OCI-LY7 (cell line): ENCODE data around the gene NOP56.

Experiments
- EZH2phosphoT487 ChIP-seq: fragments of 200-600 bp; sonication (generic); IDR thresholded peaks from 2 replicates; pipeline ENCODE4 v1.6.1; 2018; ENCODE audit warnings: low read depth, borderline replicate concordance, mild to moderate bottlenecking, mixed run types, antibody characterized with exemption, low read length, moderate library complexity, mixed read lengths
- TF ChIP-seq, protein P1 (sequence below): fragments of 200-600 bp; sonication (generic); conservative IDR thresholded peaks from 2 replicates; pipeline ENCODE4 v1.5.1; 2014; ENCODE audit warnings: mild to moderate bottlenecking, antibody characterized with exemption, low read length, moderate library complexity, mixed read lengths

DNA sequence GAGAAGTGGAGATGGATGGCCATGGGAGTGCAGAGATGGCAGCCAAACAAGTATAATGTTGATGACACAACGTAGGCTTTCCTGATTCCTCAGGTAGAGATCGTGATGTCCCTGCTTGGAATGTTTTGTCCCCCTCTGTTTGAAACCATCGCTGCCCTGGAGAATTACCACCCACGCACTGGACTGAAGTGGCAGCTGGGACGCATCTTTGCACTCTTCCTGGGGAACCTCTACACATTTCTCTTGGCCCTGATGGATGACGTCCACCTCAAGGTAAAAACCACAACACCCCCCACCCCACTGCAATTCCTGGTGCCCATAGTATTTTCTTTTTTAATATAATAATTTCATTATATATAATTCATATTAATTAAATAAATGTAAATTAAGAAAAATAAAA is 42.1 kb upstream of the NOP56 start:
- TF ChIP-seq, protein P1, sequence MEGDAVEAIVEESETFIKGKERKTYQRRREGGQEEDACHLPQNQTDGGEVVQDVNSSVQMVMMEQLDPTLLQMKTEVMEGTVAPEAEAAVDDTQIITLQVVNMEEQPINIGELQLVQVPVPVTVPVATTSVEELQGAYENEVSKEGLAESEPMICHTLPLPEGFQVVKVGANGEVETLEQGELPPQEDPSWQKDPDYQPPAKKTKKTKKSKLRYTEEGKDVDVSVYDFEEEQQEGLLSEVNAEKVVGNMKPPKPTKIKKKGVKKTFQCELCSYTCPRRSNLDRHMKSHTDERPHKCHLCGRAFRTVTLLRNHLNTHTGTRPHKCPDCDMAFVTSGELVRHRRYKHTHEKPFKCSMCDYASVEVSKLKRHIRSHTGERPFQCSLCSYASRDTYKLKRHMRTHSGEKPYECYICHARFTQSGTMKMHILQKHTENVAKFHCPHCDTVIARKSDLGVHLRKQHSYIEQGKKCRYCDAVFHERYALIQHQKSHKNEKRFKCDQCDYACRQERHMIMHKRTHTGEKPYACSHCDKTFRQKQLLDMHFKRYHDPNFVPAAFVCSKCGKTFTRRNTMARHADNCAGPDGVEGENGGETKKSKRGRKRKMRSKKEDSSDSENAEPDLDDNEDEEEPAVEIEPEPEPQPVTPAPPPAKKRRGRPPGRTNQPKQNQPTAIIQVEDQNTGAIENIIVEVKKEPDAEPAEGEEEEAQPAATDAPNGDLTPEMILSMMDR, result no peak
- TF ChIP-seq EZH2phosphoT487, result no peak
